Measurements from ENCODE around the gene SERPINB10. TPM values are rescaled to one million over a fixed set of nuclear protein-coding genes. Genes with fewer than 3 reads are reported as not detected.

The SERPINB10 gene
- total and polyA plus RNA-seq, 2 of the 8 experiments (the other 6 are each of a cell fraction or from before 2014, with no cell fraction given) = not detected

DNA sequence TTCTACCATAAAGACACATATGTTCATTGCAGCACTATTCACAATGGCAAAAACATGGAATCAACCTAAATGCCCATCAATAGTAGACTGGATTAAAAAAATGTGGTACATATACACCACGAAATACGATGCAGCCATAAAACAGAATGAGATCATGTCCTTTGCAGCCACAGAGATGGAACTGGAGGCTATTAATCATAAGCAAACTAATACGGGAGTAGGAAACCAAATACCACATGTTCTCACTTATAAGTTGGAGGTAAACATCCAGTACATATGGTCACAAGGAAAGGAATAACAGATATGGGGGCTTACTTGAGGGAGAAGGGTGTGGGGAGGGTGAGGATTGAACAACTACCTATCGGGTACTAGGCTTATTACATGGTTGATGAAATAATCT lies 49.0 kb downstream of the SERPINB10 start (continued):
- TF ChIP-seq, protein P1, sequence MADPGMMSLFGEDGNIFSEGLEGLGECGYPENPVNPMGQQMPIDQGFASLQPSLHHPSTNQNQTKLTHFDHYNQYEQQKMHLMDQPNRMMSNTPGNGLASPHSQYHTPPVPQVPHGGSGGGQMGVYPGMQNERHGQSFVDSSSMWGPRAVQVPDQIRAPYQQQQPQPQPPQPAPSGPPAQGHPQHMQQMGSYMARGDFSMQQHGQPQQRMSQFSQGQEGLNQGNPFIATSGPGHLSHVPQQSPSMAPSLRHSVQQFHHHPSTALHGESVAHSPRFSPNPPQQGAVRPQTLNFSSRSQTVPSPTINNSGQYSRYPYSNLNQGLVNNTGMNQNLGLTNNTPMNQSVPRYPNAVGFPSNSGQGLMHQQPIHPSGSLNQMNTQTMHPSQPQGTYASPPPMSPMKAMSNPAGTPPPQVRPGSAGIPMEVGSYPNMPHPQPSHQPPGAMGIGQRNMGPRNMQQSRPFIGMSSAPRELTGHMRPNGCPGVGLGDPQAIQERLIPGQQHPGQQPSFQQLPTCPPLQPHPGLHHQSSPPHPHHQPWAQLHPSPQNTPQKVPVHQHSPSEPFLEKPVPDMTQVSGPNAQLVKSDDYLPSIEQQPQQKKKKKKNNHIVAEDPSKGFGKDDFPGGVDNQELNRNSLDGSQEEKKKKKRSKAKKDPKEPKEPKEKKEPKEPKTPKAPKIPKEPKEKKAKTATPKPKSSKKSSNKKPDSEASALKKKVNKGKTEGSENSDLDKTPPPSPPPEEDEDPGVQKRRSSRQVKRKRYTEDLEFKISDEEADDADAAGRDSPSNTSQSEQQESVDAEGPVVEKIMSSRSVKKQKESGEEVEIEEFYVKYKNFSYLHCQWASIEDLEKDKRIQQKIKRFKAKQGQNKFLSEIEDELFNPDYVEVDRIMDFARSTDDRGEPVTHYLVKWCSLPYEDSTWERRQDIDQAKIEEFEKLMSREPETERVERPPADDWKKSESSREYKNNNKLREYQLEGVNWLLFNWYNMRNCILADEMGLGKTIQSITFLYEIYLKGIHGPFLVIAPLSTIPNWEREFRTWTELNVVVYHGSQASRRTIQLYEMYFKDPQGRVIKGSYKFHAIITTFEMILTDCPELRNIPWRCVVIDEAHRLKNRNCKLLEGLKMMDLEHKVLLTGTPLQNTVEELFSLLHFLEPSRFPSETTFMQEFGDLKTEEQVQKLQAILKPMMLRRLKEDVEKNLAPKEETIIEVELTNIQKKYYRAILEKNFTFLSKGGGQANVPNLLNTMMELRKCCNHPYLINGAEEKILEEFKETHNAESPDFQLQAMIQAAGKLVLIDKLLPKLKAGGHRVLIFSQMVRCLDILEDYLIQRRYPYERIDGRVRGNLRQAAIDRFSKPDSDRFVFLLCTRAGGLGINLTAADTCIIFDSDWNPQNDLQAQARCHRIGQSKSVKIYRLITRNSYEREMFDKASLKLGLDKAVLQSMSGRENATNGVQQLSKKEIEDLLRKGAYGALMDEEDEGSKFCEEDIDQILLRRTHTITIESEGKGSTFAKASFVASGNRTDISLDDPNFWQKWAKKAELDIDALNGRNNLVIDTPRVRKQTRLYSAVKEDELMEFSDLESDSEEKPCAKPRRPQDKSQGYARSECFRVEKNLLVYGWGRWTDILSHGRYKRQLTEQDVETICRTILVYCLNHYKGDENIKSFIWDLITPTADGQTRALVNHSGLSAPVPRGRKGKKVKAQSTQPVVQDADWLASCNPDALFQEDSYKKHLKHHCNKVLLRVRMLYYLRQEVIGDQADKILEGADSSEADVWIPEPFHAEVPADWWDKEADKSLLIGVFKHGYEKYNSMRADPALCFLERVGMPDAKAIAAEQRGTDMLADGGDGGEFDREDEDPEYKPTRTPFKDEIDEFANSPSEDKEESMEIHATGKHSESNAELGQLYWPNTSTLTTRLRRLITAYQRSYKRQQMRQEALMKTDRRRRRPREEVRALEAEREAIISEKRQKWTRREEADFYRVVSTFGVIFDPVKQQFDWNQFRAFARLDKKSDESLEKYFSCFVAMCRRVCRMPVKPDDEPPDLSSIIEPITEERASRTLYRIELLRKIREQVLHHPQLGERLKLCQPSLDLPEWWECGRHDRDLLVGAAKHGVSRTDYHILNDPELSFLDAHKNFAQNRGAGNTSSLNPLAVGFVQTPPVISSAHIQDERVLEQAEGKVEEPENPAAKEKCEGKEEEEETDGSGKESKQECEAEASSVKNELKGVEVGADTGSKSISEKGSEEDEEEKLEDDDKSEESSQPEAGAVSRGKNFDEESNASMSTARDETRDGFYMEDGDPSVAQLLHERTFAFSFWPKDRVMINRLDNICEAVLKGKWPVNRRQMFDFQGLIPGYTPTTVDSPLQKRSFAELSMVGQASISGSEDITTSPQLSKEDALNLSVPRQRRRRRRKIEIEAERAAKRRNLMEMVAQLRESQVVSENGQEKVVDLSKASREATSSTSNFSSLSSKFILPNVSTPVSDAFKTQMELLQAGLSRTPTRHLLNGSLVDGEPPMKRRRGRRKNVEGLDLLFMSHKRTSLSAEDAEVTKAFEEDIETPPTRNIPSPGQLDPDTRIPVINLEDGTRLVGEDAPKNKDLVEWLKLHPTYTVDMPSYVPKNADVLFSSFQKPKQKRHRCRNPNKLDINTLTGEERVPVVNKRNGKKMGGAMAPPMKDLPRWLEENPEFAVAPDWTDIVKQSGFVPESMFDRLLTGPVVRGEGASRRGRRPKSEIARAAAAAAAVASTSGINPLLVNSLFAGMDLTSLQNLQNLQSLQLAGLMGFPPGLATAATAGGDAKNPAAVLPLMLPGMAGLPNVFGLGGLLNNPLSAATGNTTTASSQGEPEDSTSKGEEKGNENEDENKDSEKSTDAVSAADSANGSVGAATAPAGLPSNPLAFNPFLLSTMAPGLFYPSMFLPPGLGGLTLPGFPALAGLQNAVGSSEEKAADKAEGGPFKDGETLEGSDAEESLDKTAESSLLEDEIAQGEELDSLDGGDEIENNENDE (IDR thresholded peaks at IDR 0.05; ENCODE audit: insufficient replicate concordance, low read length) = no peak
- no peak for TF ChIP-seq RAD21 (IDR thresholded peaks at IDR 0.05 in 1 of 2, conservative IDR thresholded peaks at IDR 0.05 in 1 of 2; ENCODE audit: low read depth in 2 of 2, low read length in 2 of 2)
- no peak for TF ChIP-seq SIRT6 (IDR thresholded peaks at IDR 0.05; ENCODE audit: low read length)

All from H1 (cell line).